ENCODE measurements around the gene STEAP3.

Gene STEAP3

GRCh38 chr2:119246884-119247843 lies 23.5 kb downstream of the STEAP3 start:
- no peak for DNase-seq (ENCODE audit: low read depth)

- DNase-seq (ENCODE audit: low read depth) = no peak
These were observed 24.2 kb downstream of the STEAP3 start for GRCh38 chr2:119247844-119248271.

- no peak for DNase-seq (ENCODE audit: low read depth)
These were observed 24.7 kb downstream of the STEAP3 start for GRCh38 chr2:119248311-119248710.

- DNase-seq (ENCODE audit: low read depth) = no peak
These were observed 25.1 kb downstream of the STEAP3 start for GRCh38 chr2:119248751-119249150.

GRCh38 chr2:119249311-119249710 lies 25.7 kb downstream of the STEAP3 start:
- no peak for DNase-seq (ENCODE audit: low read depth)

- no peak for DNase-seq (ENCODE audit: low read depth)
These were observed 26.5 kb downstream of the STEAP3 start for GRCh38 chr2:119249855-119250717.

- DNase-seq (ENCODE audit: low read depth) = no peak
These were observed 27.2 kb downstream of the STEAP3 start for GRCh38 chr2:119250718-119251290.

- no peak for DNase-seq (ENCODE audit: low read depth)
These were observed 28.0 kb downstream of the STEAP3 start for GRCh38 chr2:119251652-119252051.

GRCh38 chr2:119252186-119253113 lies 28.8 kb downstream of the STEAP3 start:
- DNase-seq (ENCODE audit: low read depth) = peak; percentile 87

- DNase-seq (ENCODE audit: low read depth) = no peak
These were observed 29.6 kb downstream of the STEAP3 start for GRCh38 chr2:119253114-119253702.

- no peak for DNase-seq (ENCODE audit: low read depth)
These were observed 30.3 kb downstream of the STEAP3 start for GRCh38 chr2:119253760-119254600.

GRCh38 chr2:119254601-119255080 lies 31.0 kb downstream of the STEAP3 start:
- no peak for DNase-seq (ENCODE audit: low read depth)

GRCh38 chr2:119255760-119256581 lies 32.3 kb downstream of the STEAP3 start:
- peak; percentile 95 for DNase-seq (ENCODE audit: low read depth)

GRCh38 chr2:119256582-119256921 lies 32.9 kb downstream of the STEAP3 start:
- DNase-seq (ENCODE audit: low read depth) = no peak

- no peak for DNase-seq (ENCODE audit: low read depth)
These were observed 33.6 kb downstream of the STEAP3 start for GRCh38 chr2:119257198-119257597.

GRCh38 chr2:119259296-119259860 lies 35.7 kb downstream of the STEAP3 start:
- DNase-seq (ENCODE audit: low read depth) = no peak

GRCh38 chr2:119260646-119261492 lies 37.2 kb downstream of the STEAP3 start:
- DNase-seq (ENCODE audit: low read depth) = no peak
